Vagina (tissue), 2 donors: Measurements from ENCODE around the gene AKNAD1. TPM values are rescaled to one million over a fixed set of nuclear protein-coding genes. Genes with fewer than 3 reads are reported as not detected.

Experiments used
- DNase-seq, 2 donors: peaks; one replicate each; pipeline ENCODE4 v3.0.0-alpha.2; 2017; ENCODE audit errors: extremely low spot score in 2 of 2
- H3K27ac ChIP-seq: fragments of 200-600 bp; sonication (generic); one replicate; pipeline ENCODE4 v1.5.1; 2019
- H3K27me3 ChIP-seq: fragments of 200-600 bp; sonication (generic); one replicate; pipeline ENCODE4 v1.5.1; 2019
- H3K36me3 ChIP-seq, 2 donors: fragments of 200-600 bp; sonication (generic); one replicate each; pipeline ENCODE4 v1.5.1; 2017 to 2019
- H3K4me1 ChIP-seq: fragments of 200-600 bp; sonication (generic); one replicate; pipeline ENCODE4 v1.5.1; 2019
- H3K4me3 ChIP-seq, 2 donors: fragments of 200-600 bp; sonication (generic); 1 replicate in 1 of 2; 2 replicates in 1 of 2; pipeline ENCODE4 v1.5.1; 2016 to 2019
- H3K9me3 ChIP-seq: fragments of 200-600 bp; sonication (generic); one replicate; pipeline ENCODE4 v1.5.1; 2019
- CTCF ChIP-seq, 3 experiments: fragments of 450-650 bp in 2 of 3; fragments of 200-600 bp in 1 of 3; sonication (generic) in 1 of 3; IDR thresholded peaks; one replicate each; pipeline ENCODE4 v1.5.1; 2017 to 2019; ENCODE audit warnings: antibody characterized with exemption in 3 of 3, mild to moderate bottlenecking in 2 of 3, moderate library complexity in 2 of 3
- POLR2A ChIP-seq, 2 donors: fragments of 450-650 bp; IDR thresholded peaks; one replicate each; pipeline ENCODE4 v1.6.1; 2017; ENCODE audit warnings: antibody characterized with exemption in 2 of 2, mild to moderate bottlenecking in 2 of 2, moderate library complexity in 2 of 2
- POLR2AphosphoS5 ChIP-seq, 2 donors: sonication (generic); formaldehyde crosslinking; IDR thresholded peaks; one replicate each; pipeline ENCODE4 v1.9.0; 2017; ENCODE audit warnings: antibody characterized with exemption in 2 of 2, mild to moderate bottlenecking in 2 of 2, low read depth in 1 of 2; ENCODE audit not compliant: insufficient read depth in 1 of 2
- intact Hi-C: fragments of 100-400 bp; cut with DNase I; formaldehyde crosslinking; loops from one replicate; pipeline ENCODE4 v1.15.1; 2023
- total RNA-seq: library from RNA; depleted of rRNA; stranded (reverse); fragments of >200 nt; gene quantifications from one replicate; pipeline ENCODE4 v1.2.3, GENCODE V29; 2016

AKNAD1 gene
- total RNA-seq, 1 donor from 2014 or later, result 3.9 TPM

GRCh38 chr1:108780937-108781574 lies 75.8 kb downstream of the AKNAD1 start:
- Histone ChIP-seq H3K4me3 (no peak overlapping the region), H3K27ac (no peak overlapping the region), H3K36me3 (peaks cover 0 to 79% of the 10 kb centered on the region in 2 donors), H3K9me3 (peaks cover 10% of the 10 kb centered on the region), H3K4me1 (no peaks in the 10 kb centered on the region), H3K27me3 (no peaks in the 10 kb centered on the region)
- TF ChIP-seq POLR2A (IDR thresholded peaks at IDR 0.05) (no peak), POLR2AphosphoS5 (IDR thresholded peaks at IDR 0.05; ENCODE audit: insufficient read depth in 1 of 2, low read depth in 1 of 2) (no peak)
- intact Hi-C loops, result no loop called here
- no peak for DNase-seq

GRCh38 chr1:108779455-108779854 lies 77.4 kb downstream of the AKNAD1 start:
- intact Hi-C loops, result no loop called here
- H3K36me3 ChIP-seq, result peaks cover 0 to 78% of the 10 kb centered on the region in 2 donors

GRCh38 chr1:108777839-108778238 lies 79.1 kb downstream of the AKNAD1 start:
- no peaks in the 10 kb centered on the region for H3K4me1 ChIP-seq
- no peak for DNase-seq
- H3K9me3 ChIP-seq, result no peaks in the 10 kb centered on the region
- H3K4me3 ChIP-seq, result no peak overlapping the region
- H3K27me3 ChIP-seq, result no peaks in the 10 kb centered on the region
- no peak overlapping the region for H3K27ac ChIP-seq
- TF ChIP-seq CTCF (IDR thresholded peaks at IDR 0.05), result no peak
- no peak for TF ChIP-seq POLR2A (IDR thresholded peaks at IDR 0.05)
- TF ChIP-seq POLR2AphosphoS5 (IDR thresholded peaks at IDR 0.05; ENCODE audit: insufficient read depth in 1 of 2, low read depth in 1 of 2), result no peak
- intact Hi-C loops, result no loop called here
- H3K36me3 ChIP-seq, result peaks cover 0 to 74% of the 10 kb centered on the region in 2 donors

More at GRCh38 chr1:108779455-108779854, 77.4 kb downstream of the AKNAD1 start:
- H3K9me3 ChIP-seq, result no peaks in the 10 kb centered on the region
- no peaks in the 10 kb centered on the region for H3K27me3 ChIP-seq
- H3K4me1 ChIP-seq, result no peaks in the 10 kb centered on the region
- H3K27ac ChIP-seq, result no peak overlapping the region
- no peak overlapping the region for H3K4me3 ChIP-seq
- DNase-seq, result no peak
- TF ChIP-seq CTCF (IDR thresholded peaks at IDR 0.05) (no peak), POLR2AphosphoS5 (IDR thresholded peaks at IDR 0.05; ENCODE audit: insufficient read depth in 1 of 2, low read depth in 1 of 2) (no peak), POLR2A (IDR thresholded peaks at IDR 0.05) (no peak)

GRCh38 chr1:108767708-108768107 lies 89.2 kb downstream of the AKNAD1 start:
- TF ChIP-seq POLR2A (IDR thresholded peaks at IDR 0.05), result no peak
- no peak for TF ChIP-seq POLR2AphosphoS5 (IDR thresholded peaks at IDR 0.05; ENCODE audit: insufficient read depth in 1 of 2, low read depth in 1 of 2)
- TF ChIP-seq CTCF (IDR thresholded peaks at IDR 0.05), result no peak
- H3K27ac ChIP-seq, result no peak overlapping the region
- no peaks in the 10 kb centered on the region for H3K9me3 ChIP-seq
- intact Hi-C loops, result no loop called here
- no peak overlapping the region for H3K4me3 ChIP-seq
- DNase-seq, result no peak
- H3K36me3 ChIP-seq, result peaks cover 0 to 39% of the 10 kb centered on the region in 2 donors
- peaks cover 11% of the 10 kb centered on the region for H3K4me1 ChIP-seq
- H3K27me3 ChIP-seq, result no peaks in the 10 kb centered on the region

GRCh38 chr1:108767115-108767514 lies 89.8 kb downstream of the AKNAD1 start:
- no peaks in the 10 kb centered on the region for H3K9me3 ChIP-seq
- TF ChIP-seq POLR2A (IDR thresholded peaks at IDR 0.05) (no peak), CTCF (IDR thresholded peaks at IDR 0.05) (no peak), POLR2AphosphoS5 (IDR thresholded peaks at IDR 0.05; ENCODE audit: insufficient read depth in 1 of 2, low read depth in 1 of 2) (no peak)
- peaks cover 11% of the 10 kb centered on the region for H3K4me1 ChIP-seq
- no peak overlapping the region for H3K27ac ChIP-seq
- peaks cover 0 to 39% of the 10 kb centered on the region in 2 donors for H3K36me3 ChIP-seq
- intact Hi-C loops, result no loop called here
- DNase-seq, result no peak
- no peak overlapping the region for H3K4me3 ChIP-seq
- no peaks in the 10 kb centered on the region for H3K27me3 ChIP-seq

Other genes with a start within 250 kb of the AKNAD1 start
- 0.98 TPM for gene HENMT1, start 196.0 kb downstream of the AKNAD1 start, total RNA-seq
- 27.0 TPM for gene PRPF38B, start 164.8 kb downstream of the AKNAD1 start, total RNA-seq
- gene FNDC7, start 144.2 kb downstream of the AKNAD1 start, total RNA-seq, result not detected
- 167 TPM for gene STXBP3, start 110.4 kb downstream of the AKNAD1 start, total RNA-seq
- gene GPSM2, start 19.9 kb upstream of the AKNAD1 start, total RNA-seq, result 45.4 TPM
- gene CLCC1, start 106.4 kb upstream of the AKNAD1 start, total RNA-seq, result 28.0 TPM
- 14.7 TPM for gene WDR47, start 185.0 kb upstream of the AKNAD1 start, total RNA-seq
- gene TAF13, start 218.9 kb upstream of the AKNAD1 start, total RNA-seq, result 28.7 TPM
- gene TMEM167B, start 233.7 kb upstream of the AKNAD1 start, total RNA-seq, result 17.2 TPM